HEK293 (cell line): ENCODE measurements around the gene SERF2.
"Not testable (repeated sequence)": the region's sequence is repeated elsewhere in the genome, so short reads cannot be mapped to it uniquely, and the experiment has no call there.

Experiments used
- CTCF ChIA-PET: fragments of 350-600 bp; formaldehyde crosslinking; extraction: SDS; loops from one replicate; lab custom pipeline; 2021; ENCODE audit warnings: antibody characterized with exemption; lab: Yijun Ruan, JAX
- POLR2A ChIA-PET: fragments of 300-600 bp; formaldehyde crosslinking; extraction: SDS; loops from one replicate; lab custom pipeline; 2020; ENCODE audit warnings: antibody characterized with exemption, inconsistent platforms; lab: Yijun Ruan, JAX
- H3K27ac ChIP-seq: fragments of 200-500 bp; sonication (Bioruptor generic); 2 replicates; pipeline ENCODE4 v1.5.1; 2014; ENCODE audit warnings: low read depth, low read length, control low read depth, inconsistent platforms; ENCODE audit errors: extremely low read depth
- H3K36me3 ChIP-seq, 2 experiments: fragments of 200-500 bp in 1 of 2; sonication (Bioruptor generic) in 1 of 2; 1 replicate in 1 of 2; 2 replicates in 1 of 2; pipeline ENCODE4 v1.5.1; 2014 to 2017; ENCODE audit warnings: inconsistent platforms in 2 of 2, low read length in 2 of 2; ENCODE audit not compliant: control insufficient read depth in 2 of 2, insufficient read depth in 1 of 2
- H3K4me1 ChIP-seq: fragments of 200-500 bp; sonication (Bioruptor generic); 2 replicates; pipeline ENCODE4 v1.5.1; 2014; ENCODE audit warnings: mild to moderate bottlenecking, low read length, inconsistent platforms; ENCODE audit not compliant: control insufficient read depth, insufficient read depth
- H3K4me3 ChIP-seq: 2 replicates; pipeline ENCODE4 v1.5.1; 2011; ENCODE audit warnings: low read depth, mild to moderate bottlenecking, control low read depth, low read length, moderate library complexity
- H3K9me3 ChIP-seq: fragments of 200-500 bp; sonication (Bioruptor generic); 2 replicates; pipeline ENCODE4 v1.5.1; 2014; ENCODE audit warnings: low read depth, low read length, inconsistent platforms; ENCODE audit not compliant: control insufficient read depth, insufficient read depth
- OSR2 ChIP-seq: fragments of 450-650 bp; formaldehyde crosslinking; IDR thresholded peaks from 2 replicates; pipeline ENCODE4 v1.5.1; 2016; ENCODE audit warnings: missing biosample characterization, missing genetic modification characterization
- PRDM1 ChIP-seq: fragments of 450-650 bp; formaldehyde crosslinking; IDR thresholded peaks from 2 replicates; pipeline ENCODE4; 2016; ENCODE audit warnings: missing biosample characterization, missing genetic modification characterization
- SCRT1 ChIP-seq: fragments of 450-650 bp; formaldehyde crosslinking; IDR thresholded peaks from 2 replicates; pipeline ENCODE4 v1.5.1; 2016; ENCODE audit warnings: missing biosample characterization, missing genetic modification characterization, borderline replicate concordance
- SCRT2 ChIP-seq: fragments of 450-650 bp; formaldehyde crosslinking; IDR thresholded peaks from 2 replicates; pipeline ENCODE4 v1.5.1; 2016; ENCODE audit warnings: missing biosample characterization, missing genetic modification characterization
- ZNF157 ChIP-seq: fragments of 450-650 bp; formaldehyde crosslinking; IDR thresholded peaks from 2 replicates; pipeline ENCODE4 v1.5.1; 2016; ENCODE audit warnings: missing biosample characterization, missing genetic modification characterization
- ZNF175 ChIP-seq: fragments of 450-650 bp; formaldehyde crosslinking; IDR thresholded peaks from 2 replicates; pipeline ENCODE4 v1.5.1; 2016; ENCODE audit warnings: missing biosample characterization, missing genetic modification characterization
- ZNF362 ChIP-seq: fragments of 450-650 bp; formaldehyde crosslinking; IDR thresholded peaks from 2 replicates; pipeline ENCODE4 v1.5.1; 2016; ENCODE audit warnings: missing biosample characterization, missing genetic modification characterization
- ZSCAN16 ChIP-seq: fragments of 450-650 bp; formaldehyde crosslinking; IDR thresholded peaks from 2 replicates; pipeline ENCODE4 v1.5.1; 2016; ENCODE audit warnings: missing biosample characterization, missing genetic modification characterization

Gene SERF2

GRCh38 chr15:43828061-43828657, 36.0 kb downstream of the SERF2 start:
- ChIA-PET CTCF (no interaction called here), POLR2A (no interaction called here)
- H3K9me3 ChIP-seq = no peaks in the 10 kb centered on the region
- H3K4me1 ChIP-seq = 0 out of 2 replicates have a peak, but pooled peaks cover 4% of the 10 kb centered on the region
- H3K4me3 ChIP-seq = peak overlapping the region; percentile 70
- H3K27ac ChIP-seq = peak overlapping the region; percentile 18; the same call in 1 of the 2 replicates
- no peak for TF ChIP-seq ZNF157 (tag by site-specific recombination)
- TF ChIP-seq ZNF175 (tag by site-specific recombination) = no peak
- 0 out of 2 replicates have a peak, but pooled peaks have one; percentile 32 for TF ChIP-seq PRDM1 (tag by site-specific recombination)
- peaks cover 13 to 20% of the 10 kb centered on the region in 2 experiments; a peak in 2 of 3 replicates for H3K36me3 ChIP-seq

- peaks cover 17 to 27% of the 10 kb centered on the region in 2 experiments for H3K36me3 ChIP-seq
- H3K27ac ChIP-seq, H3K9me3 ChIP-seq, H3K4me3 ChIP-seq, H3K4me1 ChIP-seq, POLR2A ChIA-PET, CTCF ChIA-PET: not testable (repeated sequence)
Measured at GRCh38 chr15:43829951-43830540, 37.9 kb downstream of the SERF2 start.

GRCh38 chr15:43830691-43831275, 38.7 kb downstream of the SERF2 start:
- H3K36me3 ChIP-seq = peaks cover 23 to 34% of the 10 kb centered on the region in 2 experiments
- POLR2A ChIA-PET = interaction anchor here (1.5 kb wide), 1 partner anchor 10 kb away, joined by 4 read pairs; no protein-coding TSS in a partner anchor
- not testable (repeated sequence) for H3K4me3 ChIP-seq, H3K9me3 ChIP-seq, H3K4me1 ChIP-seq, H3K27ac ChIP-seq
- CTCF ChIA-PET = interaction anchor here (0.6 to 1.0 kb wide), 2 partner anchors 60 to 763 kb away, joined by 3 read pairs; no protein-coding TSS in a partner anchor

DNA sequence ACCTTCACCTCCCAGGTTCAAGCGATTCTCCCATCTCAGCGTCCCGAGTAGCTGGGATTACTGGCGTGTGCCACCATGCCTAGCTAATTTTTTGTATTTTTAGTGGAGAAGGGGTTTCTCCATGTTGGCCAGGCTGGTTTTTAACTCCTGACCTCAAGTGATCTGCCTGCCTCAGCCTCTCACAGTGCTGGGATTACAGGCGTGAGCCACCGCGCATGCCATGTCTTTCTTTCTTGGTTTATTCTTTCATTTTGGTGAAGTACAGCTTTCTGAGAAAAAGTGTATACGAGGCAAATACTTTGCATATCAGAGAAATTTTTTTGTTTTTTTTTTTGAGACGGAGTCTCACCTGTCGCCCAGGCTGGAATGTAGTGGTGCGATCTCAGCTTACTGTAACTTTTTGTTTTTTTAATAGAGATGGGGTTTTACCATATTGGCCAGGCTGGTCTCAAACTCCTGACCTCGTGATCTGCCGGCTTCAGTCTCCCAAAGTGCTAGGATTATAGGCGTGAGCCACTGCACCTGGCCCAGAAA, 39.5 kb downstream of the SERF2 start:
- not testable (repeated sequence) for H3K4me1 ChIP-seq, H3K4me3 ChIP-seq, H3K9me3 ChIP-seq, H3K27ac ChIP-seq
- ChIA-PET CTCF (interaction anchor here (0.6 to 1.0 kb wide), 3 partner anchors 61 to 762 kb away, joined by 3 read pairs; no protein-coding TSS in a partner anchor), POLR2A (interaction anchor here (0.9 to 1.5 kb wide), 2 partner anchors 9 to 10 kb away, joined by 3 to 4 read pairs; no protein-coding TSS in a partner anchor)
- H3K36me3 ChIP-seq = peaks cover 24 to 42% of the 10 kb centered on the region in 2 experiments
- TF ChIP-seq SCRT2 (tag by site-specific recombination) (peak; percentile 58; the same call in 1 of the 2 replicates), SCRT1 (tag by site-specific recombination) (0 out of 2 replicates have a peak, but pooled peaks have one; percentile 57)

- POLR2A ChIA-PET = interaction anchor here (0.6 kb wide), 1 partner anchor 16 kb away, joined by 3 read pairs; no protein-coding TSS in a partner anchor
Measured at GRCh38 chr15:43832485-43832884, 40.4 kb downstream of the SERF2 start.

More at GRCh38 chr15:43832485-43832884, 40.4 kb downstream of the SERF2 start:
- CTCF ChIA-PET, H3K27ac ChIP-seq, H3K4me3 ChIP-seq, H3K4me1 ChIP-seq, H3K9me3 ChIP-seq: not testable (repeated sequence)
- peaks cover 33 to 49% of the 10 kb centered on the region in 2 experiments for H3K36me3 ChIP-seq
- TF ChIP-seq ZNF362 (tag by site-specific recombination) = peak; percentile 69; the same call in 1 of the 2 replicates
- TF ChIP-seq OSR2 (tag by site-specific recombination) = peak; percentile 33; the same call in 1 of the 2 replicates
- TF ChIP-seq ZSCAN16 (tag by site-specific recombination) = peak; percentile 54; the same call in 1 of the 2 replicates
